ENCODE measurements around the gene TACC2. TPM values are rescaled to one million over a fixed set of nuclear protein-coding genes. Genes with fewer than 3 reads are reported as not detected.
A peak's percentile ranks its signal among the peaks of the same experiment; 100 is the strongest.
"Not testable (repeated sequence)": the region's sequence is repeated elsewhere in the genome, so short reads cannot be mapped to it uniquely, and the experiment has no call there.

Gene TACC2, protein sequence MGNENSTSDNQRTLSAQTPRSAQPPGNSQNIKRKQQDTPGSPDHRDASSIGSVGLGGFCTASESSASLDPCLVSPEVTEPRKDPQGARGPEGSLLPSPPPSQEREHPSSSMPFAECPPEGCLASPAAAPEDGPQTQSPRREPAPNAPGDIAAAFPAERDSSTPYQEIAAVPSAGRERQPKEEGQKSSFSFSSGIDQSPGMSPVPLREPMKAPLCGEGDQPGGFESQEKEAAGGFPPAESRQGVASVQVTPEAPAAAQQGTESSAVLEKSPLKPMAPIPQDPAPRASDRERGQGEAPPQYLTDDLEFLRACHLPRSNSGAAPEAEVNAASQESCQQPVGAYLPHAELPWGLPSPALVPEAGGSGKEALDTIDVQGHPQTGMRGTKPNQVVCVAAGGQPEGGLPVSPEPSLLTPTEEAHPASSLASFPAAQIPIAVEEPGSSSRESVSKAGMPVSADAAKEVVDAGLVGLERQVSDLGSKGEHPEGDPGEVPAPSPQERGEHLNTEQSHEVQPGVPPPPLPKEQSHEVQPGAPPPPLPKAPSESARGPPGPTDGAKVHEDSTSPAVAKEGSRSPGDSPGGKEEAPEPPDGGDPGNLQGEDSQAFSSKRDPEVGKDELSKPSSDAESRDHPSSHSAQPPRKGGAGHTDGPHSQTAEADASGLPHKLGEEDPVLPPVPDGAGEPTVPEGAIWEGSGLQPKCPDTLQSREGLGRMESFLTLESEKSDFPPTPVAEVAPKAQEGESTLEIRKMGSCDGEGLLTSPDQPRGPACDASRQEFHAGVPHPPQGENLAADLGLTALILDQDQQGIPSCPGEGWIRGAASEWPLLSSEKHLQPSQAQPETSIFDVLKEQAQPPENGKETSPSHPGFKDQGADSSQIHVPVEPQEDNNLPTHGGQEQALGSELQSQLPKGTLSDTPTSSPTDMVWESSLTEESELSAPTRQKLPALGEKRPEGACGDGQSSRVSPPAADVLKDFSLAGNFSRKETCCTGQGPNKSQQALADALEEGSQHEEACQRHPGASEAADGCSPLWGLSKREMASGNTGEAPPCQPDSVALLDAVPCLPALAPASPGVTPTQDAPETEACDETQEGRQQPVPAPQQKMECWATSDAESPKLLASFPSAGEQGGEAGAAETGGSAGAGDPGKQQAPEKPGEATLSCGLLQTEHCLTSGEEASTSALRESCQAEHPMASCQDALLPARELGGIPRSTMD (N-terminal part only)
- 136 TPM for polyA plus RNA-seq (ENCODE audit: insufficient read length)

DNA sequence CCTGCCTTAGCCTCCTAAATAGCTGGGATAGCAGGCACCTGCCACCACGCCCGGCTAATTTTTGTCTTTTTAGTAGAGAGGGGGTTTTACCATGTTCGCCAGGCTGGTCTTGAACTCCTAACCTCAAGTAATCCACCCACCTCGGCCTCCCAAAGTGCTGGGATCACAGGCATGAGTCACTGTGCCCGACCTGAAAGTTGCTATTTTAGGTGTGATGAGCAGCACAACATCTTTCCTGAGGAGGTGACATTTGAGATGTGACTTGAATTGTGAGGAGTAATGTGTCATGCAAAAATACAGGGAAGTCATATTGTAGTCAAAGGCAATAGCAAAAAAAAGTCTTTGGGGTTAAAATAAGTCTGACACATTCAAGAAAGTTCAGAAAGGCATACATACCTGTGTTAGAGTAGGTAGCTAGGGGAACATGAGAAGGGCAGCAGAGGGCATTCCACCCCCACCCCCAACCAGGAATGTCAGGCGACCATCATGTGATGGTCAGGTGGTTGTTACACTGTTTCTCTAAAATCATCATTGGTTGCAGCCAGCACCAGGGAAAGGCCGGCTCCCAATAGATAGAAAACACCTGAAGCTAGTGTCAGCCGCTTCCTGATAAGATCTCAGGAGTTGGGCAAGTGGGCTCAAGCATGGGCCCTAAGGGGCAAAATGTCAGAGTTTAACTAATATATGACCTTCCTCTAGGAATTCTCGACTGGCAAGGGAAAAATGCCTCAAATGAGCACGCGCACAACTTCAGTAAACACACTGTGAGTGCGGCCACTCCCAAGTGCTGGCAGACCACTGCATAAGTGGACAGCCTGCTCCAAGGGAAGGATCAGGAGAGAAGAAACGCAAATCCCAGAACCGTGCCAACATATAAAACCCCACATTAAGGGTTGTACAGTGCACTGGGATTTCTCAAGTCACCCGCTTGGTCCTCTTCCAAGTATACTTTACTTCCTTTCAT, at the start of gene TACC2:
Gene TACC2 (plus strand): TSS at position 803 of the 964 bp plus-strand sequence. CDS start 32,819 bp downstream, outside the sequence.
- no peak for DNase-seq

DNA sequence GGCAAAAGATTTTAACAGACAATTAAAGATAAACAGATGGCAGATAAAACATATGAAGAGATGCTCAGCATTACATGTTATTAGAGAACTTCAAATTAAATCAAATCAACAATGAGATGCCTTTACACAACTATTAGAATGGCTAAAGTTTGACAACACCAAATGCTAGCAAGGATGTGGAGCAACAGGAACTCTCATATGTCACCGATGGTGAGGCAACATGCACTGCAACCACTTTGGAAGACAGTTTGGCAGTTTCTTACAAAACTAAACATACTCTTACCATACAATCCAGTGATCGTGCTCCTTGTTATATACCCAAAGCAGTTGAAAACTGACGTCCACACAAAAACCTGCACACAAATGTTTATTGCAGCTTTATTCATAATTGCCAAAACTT, 47.4 kb upstream of the TACC2 start:
- DNase-seq = no peak

DNA sequence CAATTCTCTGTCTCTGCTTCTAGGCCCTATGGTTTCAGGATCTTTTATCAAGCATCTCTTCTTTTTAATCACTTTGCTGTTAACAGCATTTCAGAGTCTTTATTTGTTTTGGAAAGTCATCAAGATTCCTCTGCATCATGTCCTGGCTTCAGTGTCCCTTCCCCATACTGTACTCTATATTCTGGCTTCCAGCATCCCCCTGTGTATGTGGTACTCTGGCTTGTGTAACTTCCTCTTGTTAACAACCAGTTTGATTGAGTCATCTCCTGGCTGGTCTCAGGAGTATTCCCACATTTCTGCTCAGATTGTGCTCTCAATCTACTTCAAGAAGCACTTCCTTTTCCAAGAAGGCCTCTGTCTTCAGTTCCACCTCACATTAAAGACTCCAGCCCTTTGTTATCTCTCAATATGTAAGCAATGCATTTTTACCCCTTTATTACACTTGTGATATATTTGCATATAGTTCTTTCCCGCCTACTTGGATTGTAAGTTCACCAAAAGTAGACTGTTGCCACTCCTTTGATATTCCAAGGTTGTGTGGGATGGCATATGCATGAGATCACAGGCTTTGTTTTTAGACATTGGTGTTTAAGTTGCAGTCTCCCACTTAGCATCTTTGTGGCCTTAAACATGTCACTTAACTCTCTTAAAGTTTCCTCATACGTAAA, 46.1 kb upstream of the TACC2 start:
- DNase-seq = peak; percentile 42

GRCh38 chr10:121947343-121948330, 41.3 kb upstream of the TACC2 start:
- DNase-seq = no peak

- no peak for DNase-seq
Measured at GRCh38 chr10:121949049-121949448, 39.9 kb upstream of the TACC2 start.

GRCh38 chr10:121949451-121949850, 39.5 kb upstream of the TACC2 start:
- no peak for DNase-seq

GRCh38 chr10:121952226-121952625, 36.7 kb upstream of the TACC2 start:
- DNase-seq = no peak

- DNase-seq = no peak
Measured at GRCh38 chr10:121956111-121957061, 32.6 kb upstream of the TACC2 start.

DNA sequence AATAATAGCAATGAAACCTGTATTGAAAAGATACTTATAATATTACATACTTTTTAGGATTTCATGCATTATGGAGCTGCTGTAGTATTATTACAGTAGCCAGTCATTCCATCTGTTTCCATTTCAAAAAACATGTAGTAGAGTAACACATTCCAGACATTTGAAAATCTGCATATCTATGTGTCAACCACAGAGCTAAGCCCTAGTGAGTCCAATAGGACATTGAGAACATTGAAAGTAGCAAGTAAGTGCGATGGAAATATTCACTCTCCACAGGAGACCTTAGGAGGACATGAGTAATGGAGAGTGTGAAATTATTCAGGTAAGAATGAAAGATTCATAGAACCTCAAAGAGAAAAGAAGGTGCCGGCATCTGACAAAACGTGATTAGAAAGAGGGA, 29.3 kb upstream of the TACC2 start:
- DNase-seq = no peak

DNA sequence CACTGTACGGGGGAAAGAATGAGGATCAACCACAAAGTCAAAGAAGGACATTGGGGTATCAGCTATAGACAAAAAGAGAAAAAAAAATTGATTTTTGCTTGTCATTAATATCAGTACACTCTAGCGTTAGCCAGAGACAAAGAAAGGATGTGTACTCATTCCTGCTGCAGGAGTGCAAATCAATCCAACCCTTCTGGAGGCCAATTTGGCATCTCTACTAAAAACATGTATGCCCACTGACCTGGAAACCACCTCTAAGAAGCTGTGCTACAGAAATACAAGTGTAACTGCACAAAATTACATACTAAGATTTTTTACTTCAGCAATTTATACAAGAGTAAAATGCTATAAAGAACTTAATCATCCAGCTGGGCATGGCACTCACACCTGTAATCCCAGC, 27.5 kb upstream of the TACC2 start:
- DNase-seq = no peak

DNA sequence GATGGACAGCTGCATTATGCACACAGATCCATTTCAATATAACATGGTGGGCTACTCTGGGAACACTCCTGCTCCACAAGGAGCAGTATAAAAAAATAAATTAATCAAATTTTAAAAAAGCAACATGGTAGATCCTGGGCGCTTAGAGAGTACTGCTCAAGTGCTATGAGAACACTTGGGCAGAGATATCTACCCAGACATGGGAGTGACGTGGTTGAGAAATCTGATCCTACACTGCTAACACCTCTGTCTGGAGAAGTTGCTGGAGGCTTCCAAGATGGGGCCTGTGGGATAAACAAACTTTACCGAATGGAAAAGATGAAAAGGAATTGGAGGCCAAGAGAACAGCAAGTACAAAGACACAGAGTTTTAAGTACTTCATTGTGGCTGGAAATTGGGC, 23.0 kb upstream of the TACC2 start:
- no peak for DNase-seq

DNA sequence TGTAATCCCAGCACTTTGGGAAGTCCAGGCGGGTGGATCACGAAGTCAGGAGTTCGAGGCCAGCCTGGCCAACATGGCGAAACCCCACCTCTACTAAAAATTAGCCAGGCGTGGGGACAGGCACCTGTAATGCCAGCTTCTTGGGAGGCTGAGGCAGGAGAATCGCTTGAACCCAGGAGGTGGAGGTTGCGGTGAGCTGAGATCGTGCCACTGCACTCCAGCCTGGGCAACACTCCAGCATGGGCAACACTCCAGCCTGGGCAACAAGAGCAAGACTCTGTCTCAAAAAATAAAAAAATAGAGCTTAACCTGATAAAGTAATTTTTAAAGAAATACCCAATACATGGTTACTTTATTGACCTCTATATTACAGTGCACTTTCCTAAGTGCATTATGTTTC, 19.9 kb upstream of the TACC2 start:
- not testable (repeated sequence) for DNase-seq

DNA sequence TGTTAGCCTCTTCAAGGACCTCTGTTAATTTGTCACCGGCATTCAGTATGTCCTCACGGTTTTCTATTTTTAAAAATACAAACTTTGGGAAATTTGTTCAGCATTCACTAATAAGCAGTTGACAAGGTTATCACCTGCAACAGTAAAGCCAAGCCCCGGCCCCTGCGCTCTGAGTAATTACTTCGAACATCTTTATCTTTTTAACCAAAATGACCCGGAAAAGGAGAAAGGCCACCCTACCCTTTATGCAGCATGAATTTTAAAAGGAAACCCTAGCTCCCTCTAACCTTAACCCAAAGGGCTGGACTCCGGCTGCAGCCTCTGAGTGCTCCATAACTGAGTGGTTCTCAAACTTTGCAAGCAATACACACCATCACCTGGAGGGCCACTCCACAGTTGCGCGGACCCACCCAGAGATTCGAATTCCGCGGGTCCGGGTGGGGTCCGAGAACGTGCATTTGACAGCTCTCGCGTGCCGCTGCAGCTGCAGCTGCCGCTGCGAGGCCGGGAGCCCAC, 14.9 kb upstream of the TACC2 start:
- peak; percentile 13 for DNase-seq

DNA sequence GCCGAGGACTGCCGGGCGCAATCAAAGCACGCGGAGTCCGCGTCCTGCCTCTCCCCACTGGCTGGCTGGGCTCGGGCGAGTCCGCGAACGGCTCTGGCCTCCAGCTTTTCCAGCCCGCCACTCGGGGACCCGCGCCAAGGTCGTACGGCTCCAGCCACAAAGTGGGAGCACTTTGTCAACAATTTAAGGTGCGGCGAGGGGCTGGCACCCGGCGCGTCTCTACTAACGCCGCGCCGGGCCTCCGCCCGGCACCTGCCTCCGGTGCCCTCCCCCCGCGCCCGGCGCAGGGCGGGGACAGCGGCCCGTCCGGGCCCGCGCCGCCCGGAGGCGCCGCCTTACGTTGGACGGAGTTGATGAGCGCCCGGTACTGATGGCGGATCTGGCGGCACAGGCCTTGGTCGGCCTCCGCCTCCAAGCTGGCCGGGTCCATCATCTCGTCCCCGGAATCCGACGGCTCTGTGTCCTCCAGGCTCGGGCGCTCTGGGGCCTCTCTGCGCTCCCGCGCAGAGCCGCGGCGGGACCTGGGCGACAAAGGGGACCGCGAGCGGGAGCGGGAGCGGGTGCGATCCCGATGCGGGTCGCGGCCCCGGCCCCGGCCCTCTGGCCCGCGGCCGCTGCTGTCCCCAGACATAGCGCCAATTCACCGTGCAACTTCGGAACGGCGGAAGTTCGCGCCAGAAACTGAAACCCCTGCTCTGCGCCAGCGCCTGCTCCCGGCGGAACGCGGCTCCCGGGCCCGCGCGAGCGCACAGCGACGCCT, 14.2 kb upstream of the TACC2 start, which contains the start of gene NSMCE4A:
Gene NSMCE4A (minus strand): TSS at position 683 of the 760 bp plus-strand sequence. CDS start 52 bp downstream, at position 631.
- peak; percentile 86 for DNase-seq

GRCh38 chr10:121975295-121976086, 13.5 kb upstream of the TACC2 start:
- DNase-seq = no peak

DNA sequence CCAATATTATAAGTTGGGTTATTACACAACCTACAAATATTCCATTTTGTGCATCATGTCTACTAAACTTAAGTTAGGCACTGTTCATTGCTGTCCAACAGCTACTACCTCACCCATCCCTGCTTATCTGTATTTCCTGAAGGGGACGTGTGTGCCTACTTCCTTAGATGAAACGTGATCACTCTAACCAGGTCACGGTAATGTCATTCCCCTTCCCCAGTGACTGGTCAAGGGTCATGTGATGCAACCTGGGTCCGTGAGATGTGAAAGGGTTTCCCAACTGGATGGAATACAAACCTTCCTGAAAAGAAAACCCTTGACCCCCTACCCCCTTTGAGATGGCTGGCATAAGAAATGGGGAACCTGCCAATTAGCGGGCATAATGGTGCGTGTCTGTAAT, 12.4 kb upstream of the TACC2 start:
- no peak for DNase-seq
